ENCODE measurements around the gene TBXA2R.
"Not testable (repeated sequence)": the region's sequence is repeated elsewhere in the genome, so short reads cannot be mapped to it uniquely, and the experiment has no call there.

Gene TBXA2R

GRCh38 chr19:3651684-3652083 is 45.0 kb upstream of the TBXA2R start:
- H3K36me3 ChIP-seq (ENCODE audit: insufficient read depth, insufficient read length, low read length): peaks cover 75% of the 10 kb centered on the region
- H3K9ac ChIP-seq (ENCODE audit: insufficient read length, low read depth): no peak overlapping the region
- H3K4me1 ChIP-seq (ENCODE audit: insufficient read depth, insufficient read length): no peaks in the 10 kb centered on the region
- no peak overlapping the region for H3K4me3 ChIP-seq (ENCODE audit: insufficient read length, low read depth)
- no peaks in the 10 kb centered on the region for H3K9me3 ChIP-seq (ENCODE audit: insufficient read depth, low read length)
- no peak for DNase-seq (ENCODE audit: low read depth, low spot score)
- no peak for TF ChIP-seq ZNF274 (IDR thresholded peaks at IDR 0.05; ENCODE audit: low read depth, low read length)
- no peak for TF ChIP-seq YY1 (IDR thresholded peaks at IDR 0.05; ENCODE audit: insufficient read depth, insufficient read length)
- TF ChIP-seq SUZ12 (IDR thresholded peaks at IDR 0.05; ENCODE audit: extremely low read depth, insufficient read depth, insufficient read length): no peak
- H3K27me3 ChIP-seq (ENCODE audit: insufficient read depth, insufficient read length): no peaks in the 10 kb centered on the region

- no peak for DNase-seq (ENCODE audit: low read depth, low spot score)
- Histone ChIP-seq H3K4me1 (ENCODE audit: insufficient read depth, insufficient read length) (no peaks in the 10 kb centered on the region), H3K4me3 (ENCODE audit: insufficient read length, low read depth) (no peak overlapping the region), H3K36me3 (ENCODE audit: insufficient read depth, insufficient read length, low read length) (peaks cover 76% of the 10 kb centered on the region), H3K9me3 (ENCODE audit: insufficient read depth, low read length) (no peaks in the 10 kb centered on the region), H3K9ac (ENCODE audit: insufficient read length, low read depth) (no peak overlapping the region), H3K27me3 (ENCODE audit: insufficient read depth, insufficient read length) (no peaks in the 10 kb centered on the region)
- TF ChIP-seq ZNF274 (IDR thresholded peaks at IDR 0.05; ENCODE audit: low read depth, low read length): no peak
- no peak for TF ChIP-seq YY1 (IDR thresholded peaks at IDR 0.05; ENCODE audit: insufficient read depth, insufficient read length)
- TF ChIP-seq SUZ12 (IDR thresholded peaks at IDR 0.05; ENCODE audit: extremely low read depth, insufficient read depth, insufficient read length): no peak
Measured at GRCh38 chr19:3649888-3650287, 43.2 kb upstream of the TBXA2R start.

GRCh38 chr19:3648037-3648905 is 41.6 kb upstream of the TBXA2R start:
- Histone ChIP-seq H3K36me3 (ENCODE audit: insufficient read depth, insufficient read length, low read length) (peaks cover 79% of the 10 kb centered on the region), H3K27me3 (ENCODE audit: insufficient read depth, insufficient read length) (no peaks in the 10 kb centered on the region), H3K4me3 (ENCODE audit: insufficient read length, low read depth) (no peak overlapping the region), H3K4me1 (ENCODE audit: insufficient read depth, insufficient read length) (peaks cover 12% of the 10 kb centered on the region), H3K9me3 (ENCODE audit: insufficient read depth, low read length) (no peaks in the 10 kb centered on the region), H3K9ac (ENCODE audit: insufficient read length, low read depth) (no peak overlapping the region)
- no peak for DNase-seq (ENCODE audit: low read depth, low spot score)
- TF ChIP-seq YY1 (IDR thresholded peaks at IDR 0.05; ENCODE audit: insufficient read depth, insufficient read length) (no peak), ZNF274 (IDR thresholded peaks at IDR 0.05; ENCODE audit: low read depth, low read length) (no peak), SUZ12 (IDR thresholded peaks at IDR 0.05; ENCODE audit: extremely low read depth, insufficient read depth, insufficient read length) (no peak)

DNA sequence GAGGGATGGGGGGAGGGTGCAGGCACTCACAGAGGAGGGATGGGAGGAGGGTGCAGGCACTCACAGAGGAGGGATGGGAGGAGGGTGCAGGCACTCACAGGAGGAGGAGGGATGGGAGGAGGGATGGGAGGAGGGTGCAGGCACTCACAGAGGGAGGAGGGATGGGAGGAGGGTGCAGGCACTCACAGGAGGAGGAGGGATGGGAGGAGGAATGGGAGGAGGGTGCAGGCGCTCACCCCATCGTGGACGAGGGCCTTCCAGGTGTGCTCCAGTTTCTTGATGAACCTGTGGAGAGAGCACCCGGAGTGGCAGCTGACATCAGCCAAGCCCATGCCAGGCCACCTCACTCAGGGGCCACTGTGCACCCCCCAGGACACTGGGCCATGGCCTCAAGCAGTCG is 40.4 kb upstream of the TBXA2R start:
- not testable (repeated sequence) for H3K9me3 ChIP-seq (ENCODE audit: insufficient read depth, low read length); H3K9ac ChIP-seq (ENCODE audit: insufficient read length, low read depth); H3K4me3 ChIP-seq (ENCODE audit: insufficient read length, low read depth); H3K27me3 ChIP-seq (ENCODE audit: insufficient read depth, insufficient read length); DNase-seq (ENCODE audit: low read depth, low spot score)
- H3K36me3 ChIP-seq (ENCODE audit: insufficient read depth, insufficient read length, low read length): peaks cover 78% of the 10 kb centered on the region
- peaks cover 14% of the 10 kb centered on the region for H3K4me1 ChIP-seq (ENCODE audit: insufficient read depth, insufficient read length)

- no peaks in the 10 kb centered on the region for H3K9me3 ChIP-seq (ENCODE audit: insufficient read depth, low read length)
- TF ChIP-seq SUZ12 (IDR thresholded peaks at IDR 0.05; ENCODE audit: extremely low read depth, insufficient read depth, insufficient read length) (no peak), ZNF274 (IDR thresholded peaks at IDR 0.05; ENCODE audit: low read depth, low read length) (no peak), YY1 (IDR thresholded peaks at IDR 0.05; ENCODE audit: insufficient read depth, insufficient read length) (no peak)
- H3K9ac ChIP-seq (ENCODE audit: insufficient read length, low read depth): no peak overlapping the region
- H3K27me3 ChIP-seq (ENCODE audit: insufficient read depth, insufficient read length): no peaks in the 10 kb centered on the region
- peaks cover 14% of the 10 kb centered on the region for H3K4me1 ChIP-seq (ENCODE audit: insufficient read depth, insufficient read length)
- no peak overlapping the region for H3K4me3 ChIP-seq (ENCODE audit: insufficient read length, low read depth)
- peaks cover 78% of the 10 kb centered on the region for H3K36me3 ChIP-seq (ENCODE audit: insufficient read depth, insufficient read length, low read length)
- no peak for DNase-seq (ENCODE audit: low read depth, low spot score)
Measured at GRCh38 chr19:3646336-3647092, 39.8 kb upstream of the TBXA2R start.

GRCh38 chr19:3645726-3646125 is 39.1 kb upstream of the TBXA2R start:
- peaks cover 14% of the 10 kb centered on the region for H3K4me1 ChIP-seq (ENCODE audit: insufficient read depth, insufficient read length)
- no peak for DNase-seq (ENCODE audit: low read depth, low spot score)
- H3K27me3 ChIP-seq (ENCODE audit: insufficient read depth, insufficient read length): no peaks in the 10 kb centered on the region
- no peak for TF ChIP-seq SUZ12 (IDR thresholded peaks at IDR 0.05; ENCODE audit: extremely low read depth, insufficient read depth, insufficient read length)
- TF ChIP-seq YY1 (IDR thresholded peaks at IDR 0.05; ENCODE audit: insufficient read depth, insufficient read length): no peak
- no peak for TF ChIP-seq ZNF274 (IDR thresholded peaks at IDR 0.05; ENCODE audit: low read depth, low read length)
- H3K36me3 ChIP-seq (ENCODE audit: insufficient read depth, insufficient read length, low read length): peaks cover 81% of the 10 kb centered on the region
- no peaks in the 10 kb centered on the region for H3K9me3 ChIP-seq (ENCODE audit: insufficient read depth, low read length)
- H3K9ac ChIP-seq (ENCODE audit: insufficient read length, low read depth): no peak overlapping the region
- H3K4me3 ChIP-seq (ENCODE audit: insufficient read length, low read depth): no peak overlapping the region

GRCh38 chr19:3645067-3645396 is 38.4 kb upstream of the TBXA2R start:
- DNase-seq (ENCODE audit: low read depth, low spot score): no peak
- Histone ChIP-seq H3K9ac (ENCODE audit: insufficient read length, low read depth) (no peak overlapping the region), H3K27me3 (ENCODE audit: insufficient read depth, insufficient read length) (no peaks in the 10 kb centered on the region), H3K36me3 (ENCODE audit: insufficient read depth, insufficient read length, low read length) (peaks cover 75% of the 10 kb centered on the region), H3K4me3 (ENCODE audit: insufficient read length, low read depth) (no peak overlapping the region), H3K9me3 (ENCODE audit: insufficient read depth, low read length) (no peaks in the 10 kb centered on the region), H3K4me1 (ENCODE audit: insufficient read depth, insufficient read length) (peaks cover 14% of the 10 kb centered on the region)
- TF ChIP-seq SUZ12 (IDR thresholded peaks at IDR 0.05; ENCODE audit: extremely low read depth, insufficient read depth, insufficient read length) (no peak), ZNF274 (IDR thresholded peaks at IDR 0.05; ENCODE audit: low read depth, low read length) (no peak), YY1 (IDR thresholded peaks at IDR 0.05; ENCODE audit: insufficient read depth, insufficient read length) (no peak)

Data from NT2/D1 (cell line).